CD4-positive, alpha-beta T cell treated with Interferon gamma for 1 hour (primary cell): Measurements from ENCODE around the gene SMPD3.

Experiments used
- DNase-seq: peaks from one replicate; pipeline ENCODE4 v3.0.0-alpha.2; 2020

SMPD3 gene

DNA sequence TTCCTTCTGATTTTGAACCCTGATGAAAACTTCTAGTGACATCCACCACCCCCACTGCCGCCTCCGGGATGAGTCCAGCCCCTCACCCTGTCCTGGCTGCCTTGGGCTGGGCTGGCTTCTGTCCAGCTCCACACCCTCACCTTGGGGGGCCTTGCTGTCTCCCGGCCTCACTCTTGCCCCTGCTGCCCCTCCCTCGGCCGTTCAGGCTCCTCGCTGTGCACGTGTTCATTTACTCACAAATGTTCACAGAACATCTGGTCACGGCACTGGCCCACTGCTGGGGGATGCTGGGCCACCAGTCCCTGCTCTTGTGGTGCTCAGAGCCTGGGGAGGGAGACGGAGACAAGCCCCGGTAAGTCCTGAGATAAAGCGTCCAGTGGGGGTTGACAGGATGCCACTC is 96.8 kb downstream of the SMPD3 start:
- no peak for DNase-seq

DNA sequence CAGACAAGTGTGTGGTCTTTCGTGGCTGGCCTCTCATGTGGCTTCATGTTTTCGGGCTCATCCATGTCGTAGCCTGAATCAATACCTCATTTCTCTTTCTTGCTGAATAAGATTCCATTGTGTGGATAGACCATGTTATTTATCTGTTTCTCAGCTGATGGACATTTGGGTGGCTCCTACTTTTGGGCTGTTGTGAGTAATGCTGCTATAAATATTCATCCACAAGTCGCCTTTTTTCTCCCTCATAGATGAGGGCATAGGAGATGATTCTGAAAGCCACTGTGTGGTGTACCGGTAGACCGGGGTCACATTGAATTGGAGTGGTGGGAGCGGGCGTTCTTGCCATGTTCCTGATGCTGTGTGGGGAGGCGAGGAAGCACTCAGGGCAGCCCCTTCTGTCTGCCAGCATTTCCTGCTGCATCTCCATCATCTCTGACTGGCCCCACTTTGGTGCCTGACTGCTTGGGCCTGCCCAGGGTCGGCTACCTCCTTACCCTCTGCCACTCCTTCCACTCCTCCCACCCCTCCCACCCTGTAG is 97.4 kb downstream of the SMPD3 start:
- DNase-seq, result no peak

DNA sequence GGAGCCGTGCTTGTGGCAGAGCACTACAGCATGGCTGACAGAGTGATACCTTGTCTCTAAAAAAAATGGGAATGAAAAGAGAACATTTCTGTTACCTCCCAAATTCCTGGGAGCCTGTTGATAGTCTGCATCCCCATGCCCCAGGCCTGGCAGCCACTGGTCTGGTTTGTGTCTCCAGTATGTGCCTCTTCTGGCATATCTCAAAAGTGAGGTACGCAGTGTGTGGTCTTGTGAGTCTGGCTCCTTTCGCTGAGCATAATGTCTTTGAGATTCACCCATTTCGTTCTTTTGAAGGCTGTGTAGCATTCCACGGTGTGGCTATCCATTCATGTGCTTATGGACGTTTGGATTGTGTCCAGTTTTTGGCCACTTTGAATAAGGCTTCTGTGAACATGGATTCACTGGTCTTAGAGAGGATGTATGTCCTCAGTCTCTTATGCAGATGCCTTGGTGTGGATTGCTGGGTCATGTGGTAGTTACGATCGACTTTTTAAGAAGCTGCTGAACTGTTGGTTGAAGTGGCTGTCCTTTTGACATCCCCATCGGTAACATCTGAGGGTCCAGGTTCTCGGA is 98.4 kb downstream of the SMPD3 start:
- DNase-seq, result no peak

DNA sequence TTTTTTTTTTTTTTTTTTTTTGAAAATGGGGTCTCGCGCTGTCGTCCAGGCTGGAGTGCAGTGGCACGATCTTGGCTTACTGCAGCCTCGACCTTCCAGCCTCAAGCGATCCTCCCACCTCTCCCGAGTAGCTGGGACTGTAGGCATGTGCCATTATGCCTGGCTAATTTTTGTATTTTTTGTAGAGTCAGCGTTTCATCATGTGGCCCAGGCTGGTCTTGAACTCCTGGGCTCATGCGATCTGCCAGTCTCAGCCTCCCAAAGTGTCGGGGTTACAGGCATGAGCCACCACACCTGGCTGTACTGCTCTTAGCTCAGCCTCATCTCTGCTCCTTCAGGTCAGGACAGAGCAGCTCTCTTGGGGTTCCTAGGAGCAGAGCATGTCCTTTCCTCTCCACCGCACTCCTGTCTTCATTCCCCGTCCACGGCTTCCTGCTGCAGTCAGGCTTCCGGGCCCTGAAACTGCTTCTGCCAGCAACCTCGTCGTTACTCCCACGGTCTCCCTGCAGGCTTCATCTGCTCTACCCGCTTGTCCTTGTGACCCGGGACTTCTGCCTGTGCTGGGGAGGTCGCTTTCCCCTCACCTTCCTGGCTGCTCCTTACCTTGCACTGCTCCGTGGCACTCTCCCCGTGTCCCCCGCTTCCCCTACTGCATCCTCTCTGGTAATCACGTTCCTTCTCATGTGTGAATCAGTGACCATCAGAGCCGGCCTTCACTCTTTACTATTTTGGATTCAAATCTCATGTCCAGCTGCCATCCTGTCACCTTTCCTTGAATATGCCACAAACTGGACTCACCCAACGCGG is 99.5 kb downstream of the SMPD3 start:
- no peak for DNase-seq

DNA sequence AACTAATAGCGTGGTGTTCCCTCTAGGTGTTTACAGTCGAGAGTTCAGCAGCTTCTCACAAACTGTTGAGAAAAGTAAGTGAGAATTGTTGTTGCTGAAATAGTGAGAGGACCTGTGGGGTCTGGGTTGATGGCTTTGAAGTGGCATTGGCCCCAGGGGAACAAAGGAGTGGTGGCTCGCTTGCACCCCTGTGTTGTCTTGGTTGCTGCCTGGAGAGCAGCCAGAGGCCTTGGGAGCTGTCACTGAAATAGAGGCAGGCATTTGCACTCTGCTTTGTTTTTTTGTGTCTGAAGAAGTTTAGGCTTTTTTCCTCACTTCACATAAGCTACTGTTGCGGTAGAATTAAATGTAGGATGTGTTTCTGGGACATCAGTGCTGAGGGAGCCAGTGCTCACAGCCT is 100.7 kb downstream of the SMPD3 start:
- DNase-seq, result no peak

DNA sequence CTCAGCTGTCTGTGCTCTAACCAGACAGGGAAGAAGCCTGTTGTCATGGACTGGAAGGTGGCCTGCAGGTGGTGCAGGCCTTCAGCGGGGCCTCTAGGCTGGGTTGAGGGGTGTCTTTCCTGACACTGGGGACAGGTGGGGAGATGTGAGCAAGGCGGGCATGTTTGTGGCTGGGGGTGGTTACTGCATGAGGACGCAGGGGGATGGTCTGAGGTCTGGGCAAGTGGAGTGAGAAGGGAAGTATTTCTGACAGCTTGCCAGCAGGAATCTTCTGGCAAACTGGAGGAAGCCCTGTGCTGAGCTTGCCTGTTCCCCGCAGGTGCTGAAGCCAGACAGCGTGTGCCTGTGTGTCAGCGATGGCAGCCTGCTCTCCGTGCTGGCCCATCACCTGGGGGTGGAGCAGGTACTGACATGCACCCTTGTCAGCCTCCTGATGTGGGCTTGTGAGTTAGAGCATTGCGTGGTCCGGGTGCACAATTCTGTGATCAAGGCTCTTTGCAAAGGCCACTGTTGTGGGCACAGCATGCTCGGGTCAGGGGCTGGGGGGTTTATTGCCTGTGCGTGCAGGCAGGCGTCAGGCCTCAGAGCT is 101.3 kb downstream of the SMPD3 start:
- no peak for DNase-seq

DNA sequence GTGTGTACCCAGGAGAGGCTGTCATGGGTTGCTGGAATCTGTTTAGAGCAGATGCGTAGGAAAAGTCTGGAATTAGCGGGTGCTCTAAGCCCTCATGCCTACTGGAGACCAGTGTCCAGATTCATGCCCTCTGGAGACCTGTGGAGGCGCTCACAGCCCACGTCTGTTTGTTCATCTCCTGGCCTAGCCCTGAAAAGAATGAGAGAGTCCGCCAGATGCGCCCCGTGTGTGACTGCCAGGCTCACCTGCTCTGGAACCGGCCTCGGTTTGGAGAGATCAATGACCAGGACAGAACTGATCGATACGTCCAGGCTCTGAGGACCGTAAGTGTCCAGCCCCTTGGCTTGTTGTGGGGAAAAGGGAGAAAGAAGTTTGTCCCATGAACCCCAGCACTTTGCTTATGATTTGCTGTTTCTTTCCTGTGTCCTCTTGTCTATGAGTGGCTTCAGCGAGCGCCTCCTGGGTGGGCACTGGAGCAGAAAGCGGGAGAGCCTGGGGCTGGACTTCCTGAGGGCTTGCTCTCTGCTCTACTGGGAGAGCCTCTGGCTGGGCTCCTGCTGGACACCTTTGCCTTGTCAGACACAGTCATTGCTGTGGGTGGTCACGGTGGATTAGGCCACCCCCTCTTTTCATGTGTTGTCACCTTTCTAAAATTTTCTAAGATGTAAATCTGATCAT is 102.2 kb downstream of the SMPD3 start:
- no peak for DNase-seq

DNA sequence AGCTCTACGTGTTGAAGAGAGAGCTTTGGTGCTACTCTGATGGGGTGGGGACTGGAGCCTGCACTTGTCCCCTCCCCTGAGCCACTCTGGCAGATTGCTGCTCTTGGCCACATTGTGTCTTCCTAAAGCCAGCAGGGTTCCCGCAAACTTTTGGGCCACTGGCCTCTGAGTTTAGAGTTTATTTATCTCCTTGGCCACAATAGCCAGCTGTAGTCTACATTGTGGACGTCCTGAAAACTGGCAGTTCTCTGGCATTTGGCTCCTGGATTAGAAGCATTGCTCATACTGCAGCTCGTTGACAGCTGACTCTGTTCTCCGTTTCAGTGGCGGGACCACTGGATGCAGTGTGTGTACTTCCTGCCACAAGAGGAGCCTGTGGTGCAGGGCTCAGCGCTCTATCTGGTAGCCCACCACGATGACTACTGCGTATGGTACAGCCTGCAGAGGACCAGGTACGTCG is 102.9 kb downstream of the SMPD3 start:
- no peak for DNase-seq

DNA sequence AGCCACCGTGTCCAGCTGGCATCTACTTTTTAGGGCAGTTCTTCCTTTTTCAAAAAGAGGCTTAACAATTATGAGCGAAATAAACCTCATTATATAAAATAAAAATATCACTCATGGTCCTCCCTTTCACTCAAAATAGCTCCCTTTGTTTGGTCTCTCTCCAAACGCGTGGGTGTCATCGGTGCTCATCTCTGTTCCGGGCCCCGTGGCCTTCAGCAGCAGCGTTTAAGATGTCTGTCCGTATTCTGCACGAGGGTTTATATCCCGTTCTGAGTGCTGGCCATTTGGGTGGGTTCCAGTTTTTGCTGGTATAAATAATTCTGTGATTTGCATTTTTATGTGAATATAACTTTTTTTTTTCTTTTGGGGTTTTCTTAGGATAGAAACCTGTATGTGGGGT is 104.1 kb downstream of the SMPD3 start:
- no peak for DNase-seq

DNA sequence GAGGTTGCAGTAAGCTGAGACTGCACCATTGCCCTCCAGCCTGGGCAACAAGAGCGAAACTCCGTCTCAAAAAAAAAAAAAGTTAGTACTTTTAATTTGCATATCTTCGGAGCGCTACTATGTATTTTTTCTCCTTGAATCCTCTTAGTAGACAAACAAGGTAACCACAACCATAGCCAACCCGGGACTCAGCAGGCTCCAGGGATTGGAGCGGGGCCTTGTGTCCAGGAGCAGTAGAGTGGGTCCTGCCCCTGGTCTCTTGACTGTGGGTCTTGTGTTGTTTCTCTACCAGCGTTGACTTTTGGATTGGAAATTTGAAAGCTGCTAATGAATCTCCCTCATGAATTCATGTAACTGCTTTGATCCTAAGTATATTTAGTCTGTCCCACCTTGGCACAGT is 105.2 kb downstream of the SMPD3 start:
- no peak for DNase-seq

DNA sequence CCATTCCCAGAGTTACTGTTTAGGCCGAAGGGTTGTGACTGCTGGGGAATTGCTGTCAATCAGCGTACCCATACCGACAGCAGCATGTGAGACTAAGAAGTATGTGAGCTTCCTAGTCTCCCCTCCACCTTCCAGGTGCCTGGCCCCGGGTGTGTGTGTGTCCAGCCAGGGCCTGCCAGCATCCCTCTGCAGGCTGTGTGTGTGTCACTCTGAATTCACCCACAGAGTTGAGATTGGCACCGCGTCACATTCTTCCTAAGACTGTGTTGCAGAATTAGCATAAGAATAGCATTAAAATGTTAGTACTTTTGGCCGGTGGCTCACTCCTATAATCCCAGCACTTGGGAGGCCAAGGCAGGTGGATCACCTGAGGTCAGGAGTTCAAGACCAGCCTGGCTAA is 105.7 kb downstream of the SMPD3 start:
- no peak for DNase-seq

DNA sequence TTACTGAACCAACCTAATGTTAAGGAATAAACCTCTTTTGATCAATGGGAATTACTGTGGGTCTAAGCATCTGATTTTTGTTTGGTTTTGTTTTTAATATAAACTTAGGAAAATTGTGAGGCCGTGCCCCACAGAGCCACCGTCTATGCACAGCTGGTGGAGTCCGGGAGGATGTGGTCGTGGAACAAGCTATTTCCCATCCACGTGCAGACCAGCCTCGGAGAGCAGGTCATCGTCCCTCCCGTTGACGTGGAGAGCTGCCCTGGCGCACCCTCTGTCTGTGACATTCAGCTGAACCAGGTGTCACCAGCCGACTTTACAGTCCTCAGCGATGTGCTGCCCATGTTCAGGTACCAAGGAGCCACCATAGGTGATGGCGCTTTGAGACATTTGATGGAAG is 109.1 kb downstream of the SMPD3 start:
- no peak for DNase-seq

DNA sequence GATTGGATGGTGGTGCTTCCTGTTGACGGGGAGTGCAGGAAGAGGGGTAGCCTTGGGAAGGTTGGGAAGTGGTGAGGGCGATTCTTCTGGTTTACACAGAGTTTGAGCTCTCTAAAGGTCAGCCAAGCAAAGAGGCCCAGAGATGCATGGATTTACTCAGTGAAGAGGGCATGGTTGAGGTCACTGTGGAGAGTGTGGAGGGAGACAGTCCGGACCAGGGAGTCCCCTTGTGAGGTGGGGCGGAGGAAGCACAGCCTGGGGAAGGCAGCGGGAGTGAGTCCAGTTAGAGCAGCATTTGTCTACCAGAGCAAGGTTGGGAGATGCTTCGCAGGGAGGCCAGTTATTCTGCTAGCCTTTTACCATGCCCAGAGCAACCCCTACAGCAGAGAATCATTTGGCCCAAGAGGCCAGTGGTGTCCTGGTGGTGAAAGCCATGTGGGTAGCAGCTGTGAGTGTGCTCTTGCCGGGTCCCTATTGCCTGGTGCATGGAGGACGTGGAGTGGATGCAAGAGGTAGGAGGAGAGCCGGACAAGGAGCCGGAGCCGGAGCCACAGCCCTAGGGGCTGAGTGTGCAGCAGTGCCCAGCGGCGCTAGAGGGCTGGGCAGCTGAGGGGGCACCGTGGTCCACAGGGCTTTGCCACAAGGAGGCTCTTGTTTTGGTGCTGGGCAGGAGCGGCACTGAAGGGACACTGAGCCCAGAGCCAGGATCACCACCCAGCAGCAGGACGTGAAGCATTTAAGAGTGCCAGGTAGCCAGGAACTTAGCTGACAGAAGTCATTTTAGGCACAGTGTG is 109.8 kb downstream of the SMPD3 start:
- no peak for DNase-seq

DNA sequence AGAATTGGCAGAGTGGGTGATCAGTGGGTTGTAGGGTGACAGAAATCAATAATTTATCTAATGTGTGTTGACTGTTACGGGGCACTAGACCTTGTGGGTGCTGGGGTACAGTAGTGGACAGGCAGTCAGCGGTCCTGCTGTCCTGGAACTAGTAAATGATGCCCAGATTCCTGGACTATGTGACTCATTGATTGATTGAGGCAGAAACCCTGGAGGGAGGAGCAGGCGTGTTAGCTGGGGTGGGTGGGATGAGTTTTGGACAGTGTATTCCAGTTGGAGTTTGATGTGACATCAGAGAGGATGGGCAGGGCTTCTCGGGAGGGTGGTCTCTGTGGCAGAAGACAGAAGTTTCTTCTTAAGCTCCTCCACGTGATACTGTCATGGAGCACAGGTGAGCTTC is 113.1 kb downstream of the SMPD3 start:
- no peak for DNase-seq

DNA sequence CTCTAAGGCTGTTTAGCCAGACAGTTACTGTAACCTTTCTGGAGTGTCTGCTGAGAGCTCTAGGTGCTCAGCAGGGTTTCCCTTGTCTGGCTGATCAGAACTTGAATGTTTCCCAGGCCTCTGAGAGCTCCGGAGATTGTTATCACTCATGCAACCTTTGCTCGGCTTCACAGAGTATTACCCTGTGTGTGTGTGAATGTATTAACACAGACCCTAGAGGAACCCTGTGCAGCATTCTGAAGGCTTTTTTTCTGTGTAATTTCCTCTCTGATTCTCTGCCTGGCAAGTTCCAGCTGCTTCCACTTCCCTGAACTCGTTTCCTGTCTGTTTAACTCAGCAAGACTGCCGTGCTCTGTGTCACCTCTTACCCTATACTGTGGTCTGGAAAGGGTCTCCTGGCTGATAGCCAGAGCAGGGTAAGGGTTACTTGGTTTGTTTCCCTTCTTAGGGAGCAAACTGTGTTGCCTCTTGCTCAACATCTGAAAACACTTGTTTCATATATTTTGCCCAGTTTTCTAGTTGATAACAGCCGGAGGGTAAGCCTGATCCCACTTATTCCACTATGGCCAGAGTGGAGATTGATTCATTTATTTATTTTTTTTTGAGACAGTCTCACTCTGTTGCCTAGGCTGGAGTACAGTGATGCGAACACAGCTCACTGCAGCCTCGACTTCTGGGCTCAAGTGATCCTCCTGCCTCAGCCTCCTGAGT is 115.7 kb downstream of the SMPD3 start:
- DNase-seq, result peak; percentile 12

DNA sequence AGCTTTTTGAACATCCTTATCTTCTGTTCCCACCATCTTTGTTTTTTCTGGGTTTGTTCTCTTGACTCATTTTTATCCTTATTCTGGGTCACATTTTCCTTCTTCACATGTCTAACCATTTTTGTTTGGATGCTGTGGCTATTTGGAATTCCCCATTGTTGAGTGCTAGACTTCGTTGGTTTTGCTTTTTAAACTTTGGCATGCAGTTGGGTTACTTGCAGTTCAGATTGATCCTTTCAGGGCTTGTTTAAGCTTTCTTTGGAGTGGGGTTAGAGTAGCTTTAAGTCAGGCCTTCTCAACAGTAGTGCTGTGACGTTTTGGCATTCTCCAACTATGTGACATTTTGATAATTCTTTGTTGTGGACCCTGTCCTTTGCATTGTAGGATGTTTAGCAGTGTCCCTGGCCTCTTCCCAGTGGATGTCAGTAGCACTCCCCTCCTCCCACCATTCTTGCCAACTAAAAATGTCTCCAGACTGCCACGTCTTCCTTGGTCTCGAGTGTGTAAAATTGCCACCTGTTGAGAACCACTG is 116.4 kb downstream of the SMPD3 start:
- no peak for DNase-seq

DNA sequence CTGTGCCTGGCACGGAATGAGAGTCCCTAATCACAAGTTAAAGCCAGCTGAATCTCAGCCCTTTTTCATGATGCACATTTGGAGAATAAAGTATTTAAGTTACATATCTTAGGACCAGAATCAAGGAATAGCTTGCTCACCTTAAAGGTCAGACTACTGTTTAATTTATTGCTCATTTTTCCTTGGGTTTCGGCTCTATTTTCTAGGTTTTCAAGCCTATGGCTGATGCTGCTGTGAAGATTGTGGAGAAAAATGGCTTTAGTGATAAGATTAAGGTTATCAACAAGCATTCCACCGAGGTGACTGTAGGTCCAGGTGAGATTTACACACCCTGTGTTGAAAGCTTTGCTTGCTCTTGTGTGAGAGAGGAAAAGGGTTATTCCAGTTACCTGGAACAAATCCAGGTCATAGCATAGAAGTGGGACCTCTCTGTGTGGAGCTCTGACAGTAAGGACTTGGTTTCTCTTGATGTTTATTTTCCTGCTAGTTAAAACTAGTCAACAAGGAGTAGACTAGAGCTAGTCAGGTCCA is 119.4 kb downstream of the SMPD3 start:
- no peak for DNase-seq

DNA sequence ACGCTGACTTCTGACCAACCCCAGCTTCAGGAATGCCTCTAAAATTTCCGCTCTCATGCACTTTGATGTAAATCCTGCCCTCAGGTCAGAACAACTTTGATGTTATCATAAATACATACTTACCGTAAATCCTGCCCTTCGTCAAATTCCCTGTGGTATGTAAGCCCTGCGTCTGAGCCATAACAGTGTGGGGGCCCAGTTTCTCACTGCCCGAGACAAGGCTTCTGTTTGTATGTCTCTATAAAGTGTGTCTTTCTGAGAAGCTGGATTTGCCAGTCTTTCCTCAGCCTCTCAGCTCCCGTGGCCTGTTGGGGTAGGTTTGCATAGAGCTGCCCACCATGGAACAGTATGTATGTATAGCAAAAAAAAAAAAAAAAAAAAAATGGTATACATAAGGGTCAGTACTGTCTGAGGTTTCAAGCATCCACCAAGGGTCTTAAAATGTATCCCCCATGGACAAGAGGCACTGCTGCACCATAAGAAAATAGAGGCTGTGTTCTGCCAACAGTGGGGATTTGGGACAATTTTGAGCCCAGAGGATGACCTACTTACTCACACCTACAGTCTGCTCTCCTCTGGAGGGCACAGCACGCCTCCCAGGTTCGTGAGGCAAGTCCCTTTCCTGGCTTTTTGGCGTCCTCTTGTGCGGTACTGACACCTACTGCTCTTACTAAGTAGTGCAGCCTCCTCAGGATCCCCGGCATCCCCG is 120.0 kb downstream of the SMPD3 start:
- DNase-seq, result peak; percentile 78

DNA sequence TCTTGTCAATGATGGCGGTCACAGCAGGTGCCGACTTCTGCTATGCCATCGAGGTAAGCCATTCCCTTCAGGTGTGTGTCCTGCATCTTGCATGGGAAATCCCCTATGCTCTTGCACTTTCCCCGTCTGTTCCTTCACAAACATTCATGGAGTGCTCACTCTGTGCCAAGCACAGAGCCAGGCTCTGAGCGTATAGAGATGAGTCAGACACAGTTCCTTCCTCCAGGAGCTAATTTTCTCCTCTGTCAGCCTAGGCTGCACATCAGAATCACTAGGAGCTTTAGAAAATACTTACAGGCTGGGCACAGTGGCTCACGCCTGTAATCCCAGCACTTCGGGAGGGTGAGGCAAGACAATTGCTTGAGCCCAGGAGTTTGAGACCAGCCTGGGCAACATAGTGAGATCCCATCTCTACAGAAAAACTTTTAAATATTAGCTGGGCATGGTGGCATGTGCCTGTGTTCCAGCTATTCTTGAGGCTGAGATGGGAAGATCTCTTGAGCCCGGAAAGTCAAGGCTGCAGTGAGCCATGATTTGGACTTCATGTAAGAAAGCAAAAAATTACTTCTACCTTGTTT is 123.4 kb downstream of the SMPD3 start:
- DNase-seq, result no peak

DNA sequence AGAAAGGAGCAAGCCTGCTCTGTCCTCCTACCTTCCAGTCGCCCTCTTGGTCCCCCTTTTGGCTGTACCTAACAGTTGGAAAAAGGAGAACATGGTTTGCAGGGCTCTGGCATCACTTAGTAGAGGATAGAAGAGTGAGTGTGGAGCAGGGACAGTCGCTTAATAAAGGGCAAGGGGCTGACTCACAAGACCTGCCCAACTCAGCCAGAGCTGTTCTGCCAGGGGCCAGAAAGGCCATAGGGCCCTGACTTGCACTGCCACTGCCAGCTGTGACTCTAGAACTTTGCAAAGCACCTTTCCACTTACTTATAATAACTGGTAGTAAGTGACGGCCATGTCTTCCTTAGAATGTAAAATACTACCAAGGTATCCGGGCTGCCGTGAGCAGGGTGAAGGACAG is 124.0 kb downstream of the SMPD3 start:
- DNase-seq, result no peak
